ENCODE data around the gene RPS2. TPM values are rescaled to one million over a fixed set of nuclear protein-coding genes. Genes with fewer than 3 reads are reported as not detected.
"Not testable (repeated sequence)": the region's sequence is repeated elsewhere in the genome, so short reads cannot be mapped to it uniquely, and the experiment has no call there.

Gene RPS2
- 3,223 TPM for total RNA-seq (ENCODE audit: unreplicated experiment)
- long read RNA-seq, transcript RPS2-201 (7 exons, 985 nt) = major isoform, 6,868 of 10,279 reads
- long read RNA-seq, partial matches to known transcripts = 3,317 of 10,279 reads
- long read RNA-seq, other reads (novel, unspliced or antisense) = 92 of 10,279 reads

DNA sequence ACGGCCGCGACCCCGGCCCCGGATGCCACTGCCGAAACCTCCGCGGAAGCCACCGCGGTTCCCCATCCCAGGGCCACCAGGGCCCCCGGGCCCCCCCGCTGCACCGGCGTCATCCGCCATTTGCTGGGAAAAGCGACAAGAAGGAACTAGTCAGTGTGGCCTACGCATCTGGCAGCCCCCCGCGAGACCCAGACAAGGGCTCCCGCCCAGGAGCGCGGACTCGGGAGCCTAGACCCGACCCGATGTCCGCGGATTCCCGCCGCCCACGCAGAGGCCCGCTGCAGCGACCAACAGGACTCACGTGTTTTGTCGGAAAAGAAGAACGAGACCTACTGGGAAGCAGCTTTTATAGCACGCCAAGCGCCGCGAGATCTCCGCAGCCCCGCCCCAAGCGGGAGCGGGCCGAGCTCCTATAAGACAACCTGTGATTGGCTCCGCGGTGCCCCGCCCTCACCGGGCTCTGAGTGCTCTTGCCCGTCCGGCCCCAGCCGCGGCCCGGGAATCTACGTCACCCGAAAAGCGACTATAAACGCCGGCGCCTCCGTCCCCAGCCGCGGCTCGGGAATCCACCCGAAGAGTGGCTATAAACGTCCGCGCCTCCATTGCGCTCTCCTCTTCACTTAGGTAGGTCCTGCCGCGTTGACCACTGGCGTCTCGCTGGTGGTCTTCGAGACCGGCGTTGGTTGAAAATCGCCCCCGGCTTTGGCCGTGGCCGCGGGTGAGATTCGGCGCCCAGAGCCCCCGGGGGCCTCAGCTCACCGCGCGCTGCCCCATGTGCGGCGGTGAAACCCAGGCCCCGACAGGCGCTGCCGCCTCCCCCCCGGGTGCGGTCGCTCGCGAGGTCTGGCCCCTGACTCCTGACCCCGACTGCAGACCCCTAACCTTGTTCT is at the start of gene RPS2:
RPS2 (minus strand) TSS at position 321 of the 890 bp plus-strand sequence; CDS start at position 120, 201 bp downstream.
- peaks cover 6% of the 10 kb centered on the region for H3K27me3 Mint-ChIP-seq (ENCODE audit: unreplicated experiment)
- H3K4me3 Mint-ChIP-seq (ENCODE audit: unreplicated experiment) = peak within 1 kb of the TSS; percentile 95
- TF ChIP-seq, protein P1, sequence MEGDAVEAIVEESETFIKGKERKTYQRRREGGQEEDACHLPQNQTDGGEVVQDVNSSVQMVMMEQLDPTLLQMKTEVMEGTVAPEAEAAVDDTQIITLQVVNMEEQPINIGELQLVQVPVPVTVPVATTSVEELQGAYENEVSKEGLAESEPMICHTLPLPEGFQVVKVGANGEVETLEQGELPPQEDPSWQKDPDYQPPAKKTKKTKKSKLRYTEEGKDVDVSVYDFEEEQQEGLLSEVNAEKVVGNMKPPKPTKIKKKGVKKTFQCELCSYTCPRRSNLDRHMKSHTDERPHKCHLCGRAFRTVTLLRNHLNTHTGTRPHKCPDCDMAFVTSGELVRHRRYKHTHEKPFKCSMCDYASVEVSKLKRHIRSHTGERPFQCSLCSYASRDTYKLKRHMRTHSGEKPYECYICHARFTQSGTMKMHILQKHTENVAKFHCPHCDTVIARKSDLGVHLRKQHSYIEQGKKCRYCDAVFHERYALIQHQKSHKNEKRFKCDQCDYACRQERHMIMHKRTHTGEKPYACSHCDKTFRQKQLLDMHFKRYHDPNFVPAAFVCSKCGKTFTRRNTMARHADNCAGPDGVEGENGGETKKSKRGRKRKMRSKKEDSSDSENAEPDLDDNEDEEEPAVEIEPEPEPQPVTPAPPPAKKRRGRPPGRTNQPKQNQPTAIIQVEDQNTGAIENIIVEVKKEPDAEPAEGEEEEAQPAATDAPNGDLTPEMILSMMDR (IDR thresholded peaks at IDR 0.05; ENCODE audit: unreplicated experiment) = no peak
- DNase-seq (ENCODE audit: low spot score) = peak; percentile 98
- H3K4me1 Mint-ChIP-seq (ENCODE audit: unreplicated experiment) = peaks cover 29% of the 10 kb centered on the region
- no peaks in the 10 kb centered on the region for H3K9me3 Mint-ChIP-seq (ENCODE audit: unreplicated experiment)
- H3K36me3 Mint-ChIP-seq (ENCODE audit: low read depth, unreplicated experiment) = peaks cover 21% of the 10 kb centered on the region
- H3K27ac Mint-ChIP-seq (ENCODE audit: unreplicated experiment) = peak within 1 kb of the TSS; percentile 94

DNA sequence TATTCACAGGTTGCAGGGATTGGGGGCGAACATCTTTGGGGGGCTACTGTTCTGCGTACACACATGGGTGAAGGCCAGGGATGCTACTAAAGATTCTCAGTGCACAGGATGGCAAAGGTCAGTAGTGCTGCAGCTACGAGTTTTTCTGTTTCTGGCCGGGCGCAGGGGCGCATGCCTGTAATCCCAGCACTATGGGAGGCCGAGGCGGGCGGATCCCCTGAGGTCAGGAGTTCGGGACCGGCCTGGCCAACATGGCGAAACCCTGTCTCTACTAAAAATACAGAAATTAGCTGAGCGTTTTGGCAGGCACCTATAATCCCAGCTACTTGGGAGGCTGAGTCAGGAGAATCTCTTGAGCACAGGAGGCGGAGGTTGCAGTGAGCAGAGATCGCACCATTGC is 48.9 kb upstream of the RPS2 start:
- H3K4me3 Mint-ChIP-seq (ENCODE audit: unreplicated experiment) = no peak overlapping the region
- TF ChIP-seq, protein P1 (IDR thresholded peaks at IDR 0.05; ENCODE audit: unreplicated experiment) = no peak
- H3K27ac Mint-ChIP-seq (ENCODE audit: unreplicated experiment) = no peak overlapping the region
- H3K36me3 Mint-ChIP-seq (ENCODE audit: low read depth, unreplicated experiment) = peaks cover 3% of the 10 kb centered on the region
- H3K27me3 Mint-ChIP-seq (ENCODE audit: unreplicated experiment) = peaks cover 8% of the 10 kb centered on the region
- DNase-seq (ENCODE audit: low spot score) = no peak
- peaks cover 9% of the 10 kb centered on the region for H3K4me1 Mint-ChIP-seq (ENCODE audit: unreplicated experiment)
- no peaks in the 10 kb centered on the region for H3K9me3 Mint-ChIP-seq (ENCODE audit: unreplicated experiment)

DNA sequence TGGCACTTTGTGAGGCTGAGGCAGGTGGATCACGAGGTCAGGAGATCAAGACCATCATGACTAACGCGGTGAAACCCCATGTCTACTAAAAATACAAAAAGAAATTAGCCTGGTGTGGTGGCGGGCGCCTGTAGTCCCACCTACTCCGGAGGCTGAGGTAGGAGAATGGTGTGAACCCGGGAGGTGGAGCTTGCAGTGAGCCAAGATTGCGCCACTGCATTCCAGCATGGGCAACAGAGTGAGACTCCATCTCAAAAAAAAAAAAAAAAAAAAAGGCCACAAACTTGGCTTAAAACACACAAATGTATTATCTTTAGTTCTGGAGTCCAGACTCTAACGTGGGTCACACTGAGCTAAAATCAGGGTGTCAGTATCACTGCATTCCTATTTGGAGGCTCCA is 47.1 kb upstream of the RPS2 start:
- not testable (repeated sequence) for H3K9me3 Mint-ChIP-seq (ENCODE audit: unreplicated experiment); H3K4me3 Mint-ChIP-seq (ENCODE audit: unreplicated experiment); H3K36me3 Mint-ChIP-seq (ENCODE audit: low read depth, unreplicated experiment); H3K27ac Mint-ChIP-seq (ENCODE audit: unreplicated experiment); DNase-seq (ENCODE audit: low spot score)
- Mint-ChIP-seq H3K4me1 (ENCODE audit: unreplicated experiment) (peaks cover 17% of the 10 kb centered on the region), H3K27me3 (ENCODE audit: unreplicated experiment) (peaks cover 13% of the 10 kb centered on the region)

DNA sequence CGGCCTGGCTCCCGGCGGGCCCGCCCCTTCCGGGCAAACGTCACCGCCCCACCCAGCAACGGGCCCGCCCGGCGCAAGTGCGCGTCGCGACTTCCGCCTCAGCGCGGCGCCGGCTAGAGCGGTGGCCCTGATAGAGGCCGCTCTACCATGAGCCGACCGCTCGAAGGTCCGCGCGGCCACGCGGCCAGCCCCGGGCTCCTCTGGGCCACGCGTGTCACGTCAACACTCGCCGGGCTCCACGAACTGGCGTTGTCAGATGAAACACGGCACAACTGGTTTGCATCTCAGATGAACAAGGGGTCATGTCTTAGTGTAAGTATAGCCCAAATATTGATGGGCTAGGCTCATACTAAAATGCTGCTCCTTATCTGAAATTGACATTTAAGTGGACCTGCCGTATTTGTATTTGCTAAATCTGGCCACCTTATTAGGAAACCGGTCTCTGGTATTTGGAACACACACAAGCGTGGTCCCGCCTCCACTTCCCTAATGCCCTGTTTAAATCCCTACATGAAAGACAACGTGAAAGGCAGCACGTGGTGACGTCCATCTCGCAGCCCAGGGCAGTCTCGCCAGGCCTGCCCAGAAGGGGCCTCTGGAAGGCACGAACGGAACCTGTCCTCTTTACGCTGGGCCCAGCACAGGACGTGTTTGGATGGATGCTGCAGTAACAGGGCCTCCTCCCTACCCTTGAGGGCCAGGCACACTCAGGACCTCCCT is 45.3 kb upstream of the RPS2 start, which contains the start of gene ZNF598:
ZNF598 (minus strand) TSS at position 31 of the 720 bp plus-strand sequence.
- Mint-ChIP-seq H3K27ac (ENCODE audit: unreplicated experiment) (peak within 1 kb of the TSS; percentile 77), H3K9me3 (ENCODE audit: unreplicated experiment) (no peaks in the 10 kb centered on the region), H3K4me1 (ENCODE audit: unreplicated experiment) (peaks cover 21% of the 10 kb centered on the region), H3K36me3 (ENCODE audit: low read depth, unreplicated experiment) (peaks cover 6% of the 10 kb centered on the region), H3K4me3 (ENCODE audit: unreplicated experiment) (peak within 1 kb of the TSS; percentile 95), H3K27me3 (ENCODE audit: unreplicated experiment) (peaks cover 15% of the 10 kb centered on the region)
- peak; percentile 80 for DNase-seq (ENCODE audit: low spot score)
- TF ChIP-seq, protein P1 (IDR thresholded peaks at IDR 0.05; ENCODE audit: unreplicated experiment) = no peak

DNA sequence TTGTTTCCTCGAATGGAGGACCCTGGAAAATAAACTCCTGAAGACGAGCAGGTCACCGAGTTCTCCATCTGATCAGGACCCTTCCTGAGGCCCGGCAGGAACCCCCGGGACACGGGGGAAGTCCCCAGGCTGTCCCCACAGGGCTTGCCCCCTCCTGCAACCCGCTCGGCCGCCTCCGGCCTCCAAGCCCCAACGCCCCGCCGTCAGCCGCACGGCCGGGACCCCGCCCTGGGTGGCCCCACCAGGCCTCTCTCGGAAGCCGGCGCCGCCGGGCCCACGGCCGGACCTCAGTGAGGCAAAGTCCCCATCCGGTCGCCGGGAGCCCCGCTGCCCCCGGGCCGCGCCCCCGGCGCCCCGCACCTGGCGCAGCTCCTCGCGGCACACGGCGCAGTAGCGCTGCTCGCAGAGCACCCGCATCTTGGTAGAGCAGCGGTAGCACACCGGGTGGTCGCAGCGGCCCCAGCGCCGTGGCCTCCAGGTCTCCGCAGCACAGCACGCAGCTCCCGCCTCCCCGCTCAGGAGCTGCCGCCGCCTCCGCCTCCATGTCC is 44.6 kb upstream of the RPS2 start:
- Mint-ChIP-seq H3K9me3 (ENCODE audit: unreplicated experiment) (no peaks in the 10 kb centered on the region), H3K27me3 (ENCODE audit: unreplicated experiment) (peaks cover 11% of the 10 kb centered on the region), H3K4me1 (ENCODE audit: unreplicated experiment) (peaks cover 21% of the 10 kb centered on the region), H3K4me3 (ENCODE audit: unreplicated experiment) (peak overlapping the region; percentile 93), H3K36me3 (ENCODE audit: low read depth, unreplicated experiment) (peaks cover 6% of the 10 kb centered on the region), H3K27ac (ENCODE audit: unreplicated experiment) (no peak overlapping the region)
- TF ChIP-seq, protein P1 (IDR thresholded peaks at IDR 0.05; ENCODE audit: unreplicated experiment) = no peak
- no peak for DNase-seq (ENCODE audit: low spot score)

All from endothelial cell (in vitro differentiated cells).